ENCODE data around the gene KLHL33. TPM values are rescaled to one million over a fixed set of nuclear protein-coding genes. Genes with fewer than 3 reads are reported as not detected.

The KLHL33 gene
- total and polyA plus RNA-seq, 2 donors (not counting 3 experiments of a cell fraction or from before 2014, with no cell fraction given): not detected

- FAIRE-seq: peak; percentile 98
- POLR2A ChIA-PET: interaction anchor here (0.7 to 4.2 kb wide), 13 partner anchors 8 to 215 kb away, joined by 3 to 32 read pairs (median 6); partner anchors contain the start of genes APEX1, CCNB1IP1, OSGEP and PARP2
Measured at GRCh38 chr14:20469242-20469889, 33.4 kb upstream of the KLHL33 start, which contains the start of gene PNP. Gene PNP (plus strand): TSS chr14:20469406. CDS start chr14:20469525, 119 bp downstream.

More at GRCh38 chr14:20469242-20469889, 33.4 kb upstream of the KLHL33 start, which contains the start of gene PNP:
- CTCF ChIA-PET: interaction anchor here (1.4 to 2.7 kb wide), 4 partner anchors 13 to 137 kb away, joined by 4 to 16 read pairs (median 4); no protein-coding TSS in a partner anchor
- Histone ChIP-seq H3K4me1 (ENCODE audit: control insufficient read depth, extremely low read depth, insufficient read depth, low read length) (peaks cover 24% of the 10 kb centered on the region), H3K4me2 (ENCODE audit: insufficient read depth, low read length) (peak within 1 kb of the TSS; percentile 94), H4K20me1 (replicated peaks; ENCODE audit: control insufficient read depth, extremely low read depth, insufficient read depth, low read length) (no peaks in the 10 kb centered on the region), H3K27me3 (ENCODE audit: control insufficient read depth in 2 of 2, insufficient read depth in 2 of 2, low read length in 2 of 2) (peaks cover 2 to 6% of the 10 kb centered on the region in 2 experiments), H3K4me3 (replicated peaks in 1 of 3; ENCODE audit: insufficient read depth in 1 of 3, low read depth in 1 of 3, low read length in 3 of 3) (peak within 1 kb of the TSS; percentile 60 to 94 (median 77)), H3K79me2 (ENCODE audit: control insufficient read depth, insufficient read depth, low read length) (peaks cover 50% of the 10 kb centered on the region), H3K36me3 (ENCODE audit: control insufficient read depth in 2 of 2, extremely low read depth in 1 of 2, insufficient read depth in 2 of 2, low read length in 2 of 2) (peaks cover 8 to 9% of the 10 kb centered on the region in 2 experiments), H3K9me1 (replicated peaks; ENCODE audit: control insufficient read depth, extremely low read depth, insufficient read depth, low read length) (no peaks in the 10 kb centered on the region), H3K27ac (ENCODE audit: insufficient read depth, low read depth, low read length) (peak within 1 kb of the TSS; percentile 76), H3K9me3 (replicated peaks; ENCODE audit: control insufficient read depth, insufficient read depth, low read length) (no peaks in the 10 kb centered on the region), H3K9ac (replicated peaks; ENCODE audit: extremely low read depth, insufficient read depth, low read length) (peak within 1 kb of the TSS; percentile 83), H2AFZ (ENCODE audit: low read depth, low read length) (peak within 1 kb of the TSS; percentile 61)
- TF ChIP-seq POLR2A (IDR thresholded peaks at IDR 0.05; ENCODE audit: low read depth, low read length): peak; percentile 99
- peak; percentile 100 for TF ChIP-seq POLR2AphosphoS5 (IDR thresholded peaks at IDR 0.05; ENCODE audit: insufficient read depth, low read depth, low read length)
- no peak for TF ChIP-seq GATA2 (IDR thresholded peaks at IDR 0.05; ENCODE audit: insufficient read depth, insufficient read length, low read depth, low read length)
- no peak for TF ChIP-seq MYC (IDR thresholded peaks at IDR 0.05; ENCODE audit: low read depth, low read length)
- no peak for TF ChIP-seq FOS (IDR thresholded peaks at IDR 0.05; ENCODE audit: borderline replicate concordance, insufficient read depth, low read length)
- TF ChIP-seq JUN (IDR thresholded peaks at IDR 0.05; ENCODE audit: borderline replicate concordance, insufficient read depth, insufficient read length, low read depth): no peak
- TF ChIP-seq, protein P1, sequence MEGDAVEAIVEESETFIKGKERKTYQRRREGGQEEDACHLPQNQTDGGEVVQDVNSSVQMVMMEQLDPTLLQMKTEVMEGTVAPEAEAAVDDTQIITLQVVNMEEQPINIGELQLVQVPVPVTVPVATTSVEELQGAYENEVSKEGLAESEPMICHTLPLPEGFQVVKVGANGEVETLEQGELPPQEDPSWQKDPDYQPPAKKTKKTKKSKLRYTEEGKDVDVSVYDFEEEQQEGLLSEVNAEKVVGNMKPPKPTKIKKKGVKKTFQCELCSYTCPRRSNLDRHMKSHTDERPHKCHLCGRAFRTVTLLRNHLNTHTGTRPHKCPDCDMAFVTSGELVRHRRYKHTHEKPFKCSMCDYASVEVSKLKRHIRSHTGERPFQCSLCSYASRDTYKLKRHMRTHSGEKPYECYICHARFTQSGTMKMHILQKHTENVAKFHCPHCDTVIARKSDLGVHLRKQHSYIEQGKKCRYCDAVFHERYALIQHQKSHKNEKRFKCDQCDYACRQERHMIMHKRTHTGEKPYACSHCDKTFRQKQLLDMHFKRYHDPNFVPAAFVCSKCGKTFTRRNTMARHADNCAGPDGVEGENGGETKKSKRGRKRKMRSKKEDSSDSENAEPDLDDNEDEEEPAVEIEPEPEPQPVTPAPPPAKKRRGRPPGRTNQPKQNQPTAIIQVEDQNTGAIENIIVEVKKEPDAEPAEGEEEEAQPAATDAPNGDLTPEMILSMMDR (IDR thresholded peaks at IDR 0.05; ENCODE audit: extremely low read depth in 1 of 2, insufficient read depth in 1 of 2, low read depth in 1 of 2, low read length in 2 of 2): no peak
- intact Hi-C loops (cut with micrococcal nuclease): loop anchor here (1.0 kb wide), 5 partner anchors 8 to 137 kb away; partner anchors contain the start of genes APEX1, PIP4P1 and TEP1
- dilution Hi-C loops (cut with MboI; ENCODE audit: extremely low pct_ligation_motif_present, low sequenced_read_pairs): no loop called here
- peak; percentile 89 for DNase-seq (ENCODE audit: low read depth, low spot score)
- BruUV-seq (replicated peaks): TSS peak; percentile 88
